HUES64 (cell line): ENCODE measurements around the gene MB.

ENCODE experiments used
- H3K27ac ChIP-seq: 2 replicates; pipeline ENCODE4 v1.7.0; 2013; ENCODE audit warnings: low read depth, low read length, inconsistent platforms
- H3K27me3 ChIP-seq: 2 replicates; pipeline ENCODE4 v1.6.1; 2013; ENCODE audit warnings: mild to moderate bottlenecking, low read length; ENCODE audit not compliant: insufficient read depth
- H3K36me3 ChIP-seq: 2 replicates; pipeline ENCODE4 v1.6.1; 2013; ENCODE audit warnings: mild to moderate bottlenecking, low read length; ENCODE audit not compliant: insufficient read depth
- H3K4me1 ChIP-seq: 2 replicates; pipeline ENCODE4 v1.6.1; 2013; ENCODE audit warnings: mild to moderate bottlenecking, low read length, moderate library complexity; ENCODE audit not compliant: insufficient read depth
- H3K4me3 ChIP-seq: 2 replicates; pipeline ENCODE4 v1.5.1; 2013; ENCODE audit warnings: mild to moderate bottlenecking, low read length, moderate library complexity
- H3K9ac ChIP-seq: 2 replicates; pipeline ENCODE4 v1.6.1; 2013; ENCODE audit warnings: mild to moderate bottlenecking, low read depth, low read length
- H3K9me3 ChIP-seq: 2 replicates; pipeline ENCODE4 v1.6.1; 2013; ENCODE audit warnings: low read depth, low read length; ENCODE audit not compliant: insufficient read depth
- WGBS: fragments of 150-250, 120-280 bp; methylation state at CpG from one replicate; pipeline ENCODE4 v1.1.7; 2013; ENCODE audit warnings: missing lambda C conversion rate; 5-methylcytosine and 5-hydroxymethylcytosine counted together

The MB gene

DNA sequence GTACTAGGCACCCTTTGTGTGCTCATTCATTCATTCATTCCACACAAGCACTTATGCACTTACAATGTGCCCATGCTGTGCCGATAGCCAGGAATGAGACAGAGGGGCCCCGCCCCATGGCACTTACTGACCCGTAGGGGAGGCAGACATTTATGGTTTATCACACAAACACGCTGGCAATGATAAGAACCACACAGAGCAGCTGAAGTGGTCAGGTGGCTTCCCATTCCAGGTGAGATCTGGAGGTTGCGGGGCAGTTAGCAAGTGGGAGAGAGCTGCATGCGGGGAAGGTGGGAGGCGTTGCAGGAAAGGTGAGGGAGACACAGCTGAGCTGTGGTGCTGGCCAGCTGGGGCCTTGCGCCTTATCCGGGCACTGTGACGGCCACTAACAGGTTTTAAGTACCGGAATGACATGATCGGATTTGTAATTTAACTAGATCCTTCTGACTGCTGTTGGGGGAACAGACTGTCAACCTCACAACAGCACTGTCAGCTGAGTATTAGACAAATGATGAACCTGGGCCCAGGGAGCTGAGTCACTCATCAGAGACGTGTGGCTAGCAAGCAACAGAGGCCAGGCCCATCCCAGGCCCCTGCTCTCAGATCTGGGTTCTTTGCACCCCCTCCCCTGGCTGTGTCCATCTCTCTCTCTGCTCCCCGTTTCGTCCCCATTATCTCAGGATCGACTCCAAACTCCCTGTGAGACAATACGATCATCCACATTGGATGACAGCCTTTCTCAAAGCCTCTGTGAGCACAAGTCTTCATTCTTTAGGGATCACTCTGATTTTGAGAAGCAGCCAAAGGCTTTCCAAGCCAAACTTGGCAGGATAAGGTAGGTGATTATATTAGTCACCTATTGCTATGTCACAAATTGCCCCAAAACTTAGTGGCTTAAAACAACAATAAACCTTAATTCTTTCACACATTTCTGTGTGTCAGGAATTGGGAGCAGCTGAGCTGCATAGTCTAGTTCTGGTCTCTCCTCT is 48.1 kb downstream of the MB start:
- Histone ChIP-seq H3K4me1 (0 out of 2 replicates have a peak, but pooled peaks cover 3% of the 10 kb centered on the region), H3K36me3 (no peaks in the 10 kb centered on the region), H3K27me3 (no peaks in the 10 kb centered on the region), H3K9ac (no peak overlapping the region), H3K27ac (no peak overlapping the region), H3K9me3 (no peaks in the 10 kb centered on the region), H3K4me3 (no peak overlapping the region)
- WGBS: 88% methylated on average over 17 of the region's 17 CpGs

DNA sequence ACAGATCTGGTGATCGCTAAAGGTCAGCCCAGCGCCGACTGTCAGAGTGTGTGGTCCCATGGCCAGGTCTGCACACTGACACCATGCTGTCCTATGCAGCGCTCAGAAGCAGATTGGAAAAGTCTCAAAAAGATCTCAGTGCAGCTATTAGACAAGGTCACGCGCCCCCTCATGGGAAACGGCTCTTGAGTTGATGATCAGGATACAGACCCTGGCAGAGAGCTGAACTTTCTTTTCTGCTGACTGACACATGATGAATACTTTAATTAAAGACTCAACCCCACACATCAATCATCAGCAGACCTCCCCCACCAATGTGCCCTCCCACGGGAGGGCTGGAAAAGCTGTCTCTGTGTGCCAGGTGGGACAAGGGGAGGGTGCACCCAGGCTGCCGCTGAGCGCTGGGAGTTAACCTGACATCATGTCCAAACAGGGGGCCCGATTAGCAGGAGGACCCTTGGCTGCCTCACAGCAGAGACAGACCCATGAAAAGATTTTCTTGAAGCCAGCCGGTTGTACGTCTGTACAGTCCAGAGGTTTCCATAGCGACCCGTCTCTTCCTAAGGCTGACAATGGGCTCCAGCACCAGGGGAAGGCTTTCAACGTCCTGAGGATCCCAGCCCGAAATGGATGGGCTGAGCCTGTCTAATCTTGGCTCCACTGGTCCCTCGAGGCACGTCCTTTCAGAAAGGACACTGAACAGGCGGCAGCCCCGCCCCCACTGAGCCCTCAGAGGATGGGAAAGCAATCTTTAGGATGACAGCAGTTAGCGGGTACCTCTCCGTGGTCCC is 49.6 kb downstream of the MB start:
- no peak overlapping the region for H3K4me3 ChIP-seq
- no peaks in the 10 kb centered on the region for H3K27me3 ChIP-seq
- H3K4me1 ChIP-seq: peaks cover 11% of the 10 kb centered on the region; the same call in 1 of the 2 replicates
- no peak overlapping the region for H3K9ac ChIP-seq
- no peak overlapping the region for H3K27ac ChIP-seq
- no peaks in the 10 kb centered on the region for H3K9me3 ChIP-seq
- 87% methylated on average over 23 of the region's 23 CpGs for WGBS
- no peaks in the 10 kb centered on the region for H3K36me3 ChIP-seq

DNA sequence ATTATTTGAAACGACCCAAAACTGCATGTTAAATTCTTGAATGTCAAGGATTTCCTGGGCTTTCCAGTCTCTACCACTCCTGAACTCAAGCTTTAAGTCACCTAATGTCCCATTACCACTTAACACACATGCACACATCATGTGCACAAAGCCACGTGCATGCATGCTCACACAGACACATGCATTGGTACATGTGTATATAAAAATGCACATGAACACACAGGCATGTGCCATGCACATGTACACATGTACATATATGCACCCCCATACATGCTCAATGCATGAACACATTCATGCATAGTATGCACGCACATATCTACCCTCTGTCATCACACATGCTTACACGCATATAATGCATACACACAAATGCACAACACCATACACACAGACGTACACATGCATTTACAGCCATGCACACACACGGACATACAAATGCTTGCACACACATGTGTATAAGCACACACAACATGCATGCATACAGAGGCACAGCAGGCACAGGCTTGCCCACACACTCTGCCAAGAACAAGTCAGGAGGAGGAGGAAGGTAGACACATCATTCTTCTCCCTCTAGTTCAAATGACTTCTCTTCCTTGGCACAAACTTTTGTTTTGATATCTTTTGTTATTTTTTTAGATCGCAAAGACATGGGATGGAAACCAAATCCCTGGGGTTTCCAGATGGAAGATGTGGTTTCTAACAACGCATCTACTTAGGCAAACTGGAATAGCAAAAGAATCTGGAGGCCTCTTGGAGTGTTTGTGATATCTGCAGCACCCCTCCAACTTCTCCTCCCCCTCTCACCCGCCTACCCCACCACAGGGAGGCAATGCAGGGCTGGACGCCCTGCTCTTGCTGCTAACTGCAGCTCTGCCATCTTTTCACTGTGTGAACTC is 51.9 kb downstream of the MB start:
- Histone ChIP-seq H3K4me1 (peaks cover 19% of the 10 kb centered on the region), H3K9ac (no peak overlapping the region), H3K27me3 (no peaks in the 10 kb centered on the region), H3K4me3 (no peak overlapping the region), H3K9me3 (no peaks in the 10 kb centered on the region), H3K36me3 (no peaks in the 10 kb centered on the region), H3K27ac (no peak overlapping the region)
- WGBS: 75% methylated on average over 10 of the region's 10 CpGs

DNA sequence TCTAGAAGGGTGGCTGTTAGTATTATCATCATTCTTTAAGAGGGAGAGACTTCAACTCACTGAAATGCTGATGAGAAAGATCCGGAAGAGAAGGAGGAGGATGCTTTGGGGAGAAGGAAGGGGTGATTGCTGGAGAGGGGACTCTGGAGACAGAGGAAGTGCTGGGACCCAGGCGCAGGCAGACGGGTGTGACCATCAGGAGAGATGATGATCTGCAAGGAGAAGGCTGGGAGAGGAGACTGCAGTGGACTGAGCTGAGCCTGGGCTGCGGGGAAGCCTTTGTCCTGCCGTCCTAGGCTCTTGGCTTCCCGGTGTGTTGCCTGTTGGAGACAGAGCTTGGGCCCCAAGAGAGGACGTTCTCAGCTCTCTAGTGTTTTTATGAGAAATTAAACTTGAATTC is 53.9 kb downstream of the MB start:
- Histone ChIP-seq H3K9ac (no peak overlapping the region), H3K36me3 (no peaks in the 10 kb centered on the region), H3K4me1 (peaks cover 19% of the 10 kb centered on the region), H3K27ac (no peak overlapping the region), H3K4me3 (no peak overlapping the region), H3K27me3 (no peaks in the 10 kb centered on the region), H3K9me3 (no peaks in the 10 kb centered on the region; the same call in 1 of the 2 replicates)
- 32% methylated on average over 7 of the region's 7 CpGs for WGBS

DNA sequence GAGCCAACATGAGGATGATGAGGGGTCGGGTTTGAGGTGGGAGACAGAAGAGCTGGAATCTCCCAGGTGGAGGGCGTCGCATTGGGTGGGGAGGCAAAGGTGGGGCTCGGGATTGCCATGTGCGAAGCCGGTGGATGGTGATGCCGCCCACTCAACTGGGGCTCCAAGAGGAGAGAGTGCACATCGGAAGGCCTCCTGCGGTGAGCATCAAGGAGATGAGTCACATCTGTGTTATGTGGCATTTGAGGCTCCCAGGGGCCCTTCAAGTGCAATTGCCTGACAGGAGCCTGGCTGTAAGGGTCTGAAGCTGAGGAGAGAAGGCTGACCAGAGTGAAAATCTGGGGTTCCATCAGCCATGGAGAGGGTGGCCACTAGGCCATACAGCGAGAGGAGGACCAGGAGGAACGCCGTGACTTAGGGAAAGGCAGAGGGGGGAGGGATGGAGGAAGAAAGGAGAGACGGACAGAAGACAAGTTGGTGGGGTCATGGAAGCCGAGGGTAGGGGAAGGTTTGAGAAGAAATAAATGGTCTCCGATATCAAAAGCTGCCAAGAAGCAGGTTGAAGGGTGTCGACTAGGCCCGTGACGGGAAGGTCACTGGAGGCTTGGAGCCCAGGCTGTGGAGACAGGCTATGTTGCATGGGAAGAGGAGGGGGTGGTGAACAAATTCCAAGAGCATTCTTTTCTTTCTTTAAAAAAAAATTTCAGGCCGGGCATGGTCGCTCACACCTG is 55.2 kb downstream of the MB start:
- peak overlapping the region; percentile 2; the same call in 1 of the 2 replicates for H3K4me3 ChIP-seq
- H3K27me3 ChIP-seq: no peaks in the 10 kb centered on the region
- 0 out of 2 replicates have a peak overlapping the region, but pooled peaks have one; percentile 3 for H3K27ac ChIP-seq
- WGBS: 43% methylated on average over 20 of the region's 20 CpGs
- 0 out of 2 replicates have a peak overlapping the region, but pooled peaks have one; percentile 2 for H3K9ac ChIP-seq
- H3K36me3 ChIP-seq: no peaks in the 10 kb centered on the region
- H3K4me1 ChIP-seq: peaks cover 19% of the 10 kb centered on the region
- H3K9me3 ChIP-seq: no peaks in the 10 kb centered on the region; the same call in 1 of the 2 replicates

DNA sequence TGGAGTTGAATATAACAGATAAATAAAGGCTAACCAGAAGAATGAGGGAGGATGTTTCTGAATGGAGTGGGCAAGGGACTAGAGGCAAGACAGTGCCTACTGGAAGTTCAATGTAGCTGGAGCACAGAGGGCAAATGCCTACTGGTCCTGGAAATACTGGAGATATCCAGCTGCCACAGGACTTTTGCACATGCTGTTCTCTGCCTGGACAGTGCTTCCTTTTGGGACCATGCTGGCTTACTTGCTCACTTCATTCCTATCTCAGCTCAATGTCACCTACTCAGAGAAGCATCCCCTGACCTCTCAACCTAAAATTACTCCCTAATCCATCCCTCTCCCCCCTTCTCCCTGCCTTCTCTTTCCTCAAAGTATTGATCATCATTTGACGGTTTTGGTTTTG is 56.3 kb downstream of the MB start:
- H3K27ac ChIP-seq: no peak overlapping the region
- no peak overlapping the region for H3K4me3 ChIP-seq
- H3K36me3 ChIP-seq: no peaks in the 10 kb centered on the region
- H3K9me3 ChIP-seq: no peaks in the 10 kb centered on the region; the same call in 1 of the 2 replicates
- H3K27me3 ChIP-seq: no peaks in the 10 kb centered on the region
- H3K4me1 ChIP-seq: peaks cover 17% of the 10 kb centered on the region
- no peak overlapping the region for H3K9ac ChIP-seq
- WGBS: 96% methylated on average over 1 of the region's 1 CpG

DNA sequence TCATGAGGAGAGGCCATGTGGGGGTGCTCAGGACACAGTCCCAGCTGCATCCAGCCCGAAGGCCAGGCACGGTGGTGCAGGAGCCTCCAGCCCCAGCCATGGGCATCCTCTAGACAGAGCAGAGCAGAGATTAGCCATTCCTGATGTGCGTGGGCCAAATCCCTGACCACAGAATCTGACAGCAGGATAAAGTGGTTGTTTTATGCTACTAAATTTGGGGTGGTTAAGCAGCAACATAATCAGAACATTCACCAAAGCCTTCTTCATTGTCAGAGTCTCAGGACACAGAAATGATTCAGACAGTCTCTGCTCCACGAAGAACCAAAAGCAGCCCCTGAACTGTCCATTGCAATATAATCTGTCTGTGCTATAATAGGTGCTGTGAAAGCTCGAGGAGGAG is 56.8 kb downstream of the MB start:
- Histone ChIP-seq H3K9me3 (no peaks in the 10 kb centered on the region; the same call in 1 of the 2 replicates), H3K4me1 (peaks cover 15% of the 10 kb centered on the region), H3K9ac (no peak overlapping the region), H3K36me3 (no peaks in the 10 kb centered on the region), H3K27ac (no peak overlapping the region), H3K27me3 (no peaks in the 10 kb centered on the region), H3K4me3 (no peak overlapping the region)
- WGBS: 83% methylated on average over 5 of the region's 5 CpGs

DNA sequence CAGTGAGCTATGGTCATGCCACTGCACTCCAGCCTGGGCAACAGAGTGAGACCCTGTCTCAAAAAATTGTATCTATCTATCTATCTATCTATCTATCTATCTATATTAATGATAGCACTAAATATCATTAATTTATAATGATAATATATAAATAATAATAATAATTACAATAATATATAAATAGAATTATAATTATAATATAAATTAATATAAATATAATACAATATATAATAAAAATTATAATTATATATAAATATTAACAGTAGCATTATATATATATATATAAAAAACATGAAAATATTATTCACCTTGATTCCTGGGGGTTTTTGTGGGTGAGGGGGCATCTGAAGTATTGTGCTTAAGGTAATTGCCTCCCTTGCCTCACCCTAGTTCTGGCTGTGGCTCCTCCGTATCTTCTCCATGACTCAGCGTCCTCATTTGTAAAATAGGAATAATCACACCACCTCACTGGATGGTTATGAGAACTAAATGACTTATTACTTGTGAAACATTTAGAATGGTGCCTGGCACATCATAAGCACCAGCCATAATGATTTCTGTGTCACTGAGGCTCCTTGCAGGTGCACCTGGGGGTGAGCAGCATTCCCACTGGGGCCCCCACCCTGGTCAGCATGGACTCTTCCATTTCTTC is 57.6 kb downstream of the MB start:
- H3K4me1 ChIP-seq: peaks cover 15% of the 10 kb centered on the region
- no peaks in the 10 kb centered on the region for H3K36me3 ChIP-seq
- WGBS: no CpG with 5 or more reads among the region's 2 CpGs
- H3K9ac ChIP-seq: no peak overlapping the region
- no peaks in the 10 kb centered on the region; the same call in 1 of the 2 replicates for H3K9me3 ChIP-seq
- no peak overlapping the region for H3K4me3 ChIP-seq
- H3K27me3 ChIP-seq: no peaks in the 10 kb centered on the region
- H3K27ac ChIP-seq: no peak overlapping the region

DNA sequence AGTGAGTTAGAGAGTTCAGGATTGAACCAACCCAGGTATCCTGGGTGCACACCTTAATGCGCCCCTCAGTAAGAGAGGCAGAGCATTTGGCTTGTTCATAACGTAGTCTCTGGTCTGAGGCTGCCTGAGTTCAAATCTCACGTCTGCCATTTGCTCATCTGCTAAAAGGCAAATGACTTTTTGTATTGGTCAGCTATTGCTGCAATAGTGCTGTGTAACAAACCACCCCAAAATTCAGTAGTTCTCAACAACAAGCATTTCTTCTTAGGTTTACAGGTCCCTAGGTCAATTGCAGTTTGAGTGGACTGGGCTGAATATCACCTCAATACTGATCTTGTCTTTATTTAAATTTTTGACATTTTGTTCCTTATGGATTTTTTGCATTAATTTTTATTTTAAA is 58.4 kb downstream of the MB start:
- H3K4me3 ChIP-seq: no peak overlapping the region
- no peaks in the 10 kb centered on the region; the same call in 1 of the 2 replicates for H3K9me3 ChIP-seq
- 92% methylated on average over 3 of the region's 3 CpGs for WGBS
- no peak overlapping the region for H3K9ac ChIP-seq
- no peaks in the 10 kb centered on the region for H3K27me3 ChIP-seq
- no peaks in the 10 kb centered on the region for H3K36me3 ChIP-seq
- peaks cover 15% of the 10 kb centered on the region for H3K4me1 ChIP-seq
- no peak overlapping the region for H3K27ac ChIP-seq
